ENCODE results near the gene SRD5A3. TPM values are rescaled to one million over a fixed set of nuclear protein-coding genes. Genes with fewer than 3 reads are reported as not detected.
"Not testable (repeated sequence)": the region's sequence is repeated elsewhere in the genome, so short reads cannot be mapped to it uniquely, and the experiment has no call there.

The SRD5A3 gene
- total RNA-seq, 1 experiment from 2014 or later, result 17.0 TPM

GRCh38 chr4:55347610-55348228 is 1.7 kb downstream of the SRD5A3 start:
- CTCF ChIA-PET, result no interaction called here
- peak overlapping the region in 1 of 2 experiments; percentile 66; a peak in 1 of 4 replicates for H3K4me3 ChIP-seq (ENCODE audit: low read depth in 2 of 2, low read length in 2 of 2)
- DNase-seq (ENCODE audit: low read depth, low spot score) (no peak), ATAC-seq (no peak)
- no peaks in the 10 kb centered on the region for H3K36me3 ChIP-seq (ENCODE audit: control insufficient read depth, insufficient read depth, low read length)
- intact Hi-C loops (cut with micrococcal nuclease; ENCODE audit: unreplicated experiment), result loop anchor here (5.0 kb wide), 1 partner anchor 50 kb away; the partner anchor contains the start of gene TMEM165
- TSS peak; percentile 69 for BruUV-seq (replicated peaks)
- POLR2A ChIA-PET, result no interaction called here
- in situ Hi-C loops (cut with HindIII; ENCODE audit: low pct_unique_long_range_greater_than_20kb, low sequenced_read_pairs), result no loop called here
- H3K4me1 ChIP-seq (ENCODE audit: control insufficient read depth, insufficient read depth, low read length), result peaks cover 7% of the 10 kb centered on the region; the same call in 1 of the 2 replicates
- H3K9me3 ChIP-seq (ENCODE audit: control insufficient read depth, insufficient read depth, low read depth, low read length), result no peaks in the 10 kb centered on the region
- H3K27me3 ChIP-seq (ENCODE audit: control insufficient read depth, insufficient read depth, low read length), result no peaks in the 10 kb centered on the region
- peak overlapping the region; percentile 87; the same call in 1 of the 2 replicates for H3K27ac ChIP-seq (ENCODE audit: low read length)
- no peak for TF ChIP-seq SIN3A (IDR thresholded peaks at IDR 0.05; ENCODE audit: borderline replicate concordance, insufficient read depth, low read depth, low read length)

- H3K36me3 ChIP-seq (ENCODE audit: control insufficient read depth, insufficient read depth, low read length), result no peaks in the 10 kb centered on the region
- no peak for TF ChIP-seq TCF7L2 (IDR thresholded peaks at IDR 0.05; ENCODE audit: low read depth, low read length)
- TF ChIP-seq REST (IDR thresholded peaks at IDR 0.05; ENCODE audit: insufficient read depth in 1 of 2, low read depth in 2 of 2, low read length in 1 of 2), result no peak
- no peak for TF ChIP-seq POLR2AphosphoS5 (IDR thresholded peaks at IDR 0.05; ENCODE audit: low read depth, low read length)
- TF ChIP-seq CTCF (IDR thresholded peaks at IDR 0.05), result no peak
- TF ChIP-seq SIN3A (IDR thresholded peaks at IDR 0.05; ENCODE audit: borderline replicate concordance, insufficient read depth, low read depth, low read length), result no peak
- in situ Hi-C loops (cut with HindIII; ENCODE audit: low pct_unique_long_range_greater_than_20kb, low sequenced_read_pairs) (no loop called here), intact Hi-C loops (cut with micrococcal nuclease; ENCODE audit: unreplicated experiment) (loop anchor here (5.0 kb wide), 1 partner anchor 49 kb away; the partner anchor contains the start of gene TMEM165)
- BruUV-seq (replicated peaks), result no TSS peak
- DNase-seq (ENCODE audit: low read depth, low spot score) (peak; percentile 10), ATAC-seq (no peak)
- no peak overlapping the region for H3K4me3 ChIP-seq (ENCODE audit: low read depth in 2 of 2, low read length in 2 of 2)
- H3K9me3 ChIP-seq (ENCODE audit: control insufficient read depth, insufficient read depth, low read depth, low read length), result no peaks in the 10 kb centered on the region
- ChIA-PET CTCF (no interaction called here), POLR2A (no interaction called here)
- no peaks in the 10 kb centered on the region for H3K27me3 ChIP-seq (ENCODE audit: control insufficient read depth, insufficient read depth, low read length)
- H3K27ac ChIP-seq (ENCODE audit: low read length), result no peak overlapping the region; the same call in 1 of the 2 replicates
- peaks cover 7% of the 10 kb centered on the region; the same call in 1 of the 2 replicates for H3K4me1 ChIP-seq (ENCODE audit: control insufficient read depth, insufficient read depth, low read length)
Measured at GRCh38 chr4:55348466-55348865, 2.4 kb downstream of the SRD5A3 start.

- not testable (repeated sequence) for H3K4me1 ChIP-seq (ENCODE audit: control insufficient read depth, insufficient read depth, low read length)
Measured at GRCh38 chr4:55350870-55351269, 4.8 kb downstream of the SRD5A3 start.

More at GRCh38 chr4:55350870-55351269, 4.8 kb downstream of the SRD5A3 start:
- POLR2A ChIA-PET; H3K27me3 ChIP-seq (ENCODE audit: control insufficient read depth, insufficient read depth, low read length); H3K4me3 ChIP-seq (ENCODE audit: low read depth in 2 of 2, low read length in 2 of 2); in situ Hi-C loops (cut with HindIII; ENCODE audit: low pct_unique_long_range_greater_than_20kb, low sequenced_read_pairs); H3K9me3 ChIP-seq (ENCODE audit: control insufficient read depth, insufficient read depth, low read depth, low read length); intact Hi-C loops (cut with micrococcal nuclease; ENCODE audit: unreplicated experiment); BruUV-seq (replicated peaks); H3K36me3 ChIP-seq (ENCODE audit: control insufficient read depth, insufficient read depth, low read length); ATAC-seq; H3K27ac ChIP-seq (ENCODE audit: low read length); DNase-seq (ENCODE audit: low read depth, low spot score): not testable (repeated sequence)
- CTCF ChIA-PET, result interaction anchor here (0.6 kb wide), 1 partner anchor 22 kb away, joined by 3 read pairs; no protein-coding TSS in a partner anchor
